Measurements from ENCODE around the gene SOAT2. TPM values are rescaled to one million over a fixed set of nuclear protein-coding genes. Genes with fewer than 3 reads are reported as not detected.

The SOAT2 gene
- total RNA-seq, 6 donors from 2014 or later: 0.11 to 3.1 (median 0.13) TPM; not detected in 3

DNA sequence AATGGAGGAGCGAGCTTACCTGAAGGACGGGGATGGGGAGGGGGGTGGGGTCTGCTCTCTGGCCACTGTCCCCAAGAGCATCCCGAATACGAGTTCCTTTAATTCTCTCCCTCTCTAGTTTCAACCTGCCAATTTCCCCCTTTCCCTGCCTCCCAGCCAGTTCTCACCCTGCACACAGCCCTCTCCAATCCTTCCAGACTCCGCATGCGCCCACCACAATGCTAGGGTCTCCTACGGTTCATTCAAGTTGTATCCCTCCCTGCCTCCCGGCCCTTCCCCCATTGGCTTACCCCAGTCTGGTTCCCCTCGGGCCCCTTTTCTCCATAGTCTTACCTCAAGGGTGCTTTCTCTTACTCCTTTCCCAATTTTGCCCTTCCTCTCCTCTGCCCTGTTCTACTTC is 6.5 kb upstream of the SOAT2 start:
- no peaks in the 10 kb centered on the region for H3K36me3 ChIP-seq
- 62 to 71% methylated on average over 9 of the region's 9 CpGs for WGBS, 2 donors
- no peaks in the 10 kb centered on the region for H3K9me3 ChIP-seq
- TF ChIP-seq POLR2AphosphoS5 (IDR thresholded peaks at IDR 0.05): no peak
- no peak for TF ChIP-seq EP300 (IDR thresholded peaks at IDR 0.05)
- TF ChIP-seq POLR2A (IDR thresholded peaks at IDR 0.05): no peak
- TF ChIP-seq, protein P1, sequence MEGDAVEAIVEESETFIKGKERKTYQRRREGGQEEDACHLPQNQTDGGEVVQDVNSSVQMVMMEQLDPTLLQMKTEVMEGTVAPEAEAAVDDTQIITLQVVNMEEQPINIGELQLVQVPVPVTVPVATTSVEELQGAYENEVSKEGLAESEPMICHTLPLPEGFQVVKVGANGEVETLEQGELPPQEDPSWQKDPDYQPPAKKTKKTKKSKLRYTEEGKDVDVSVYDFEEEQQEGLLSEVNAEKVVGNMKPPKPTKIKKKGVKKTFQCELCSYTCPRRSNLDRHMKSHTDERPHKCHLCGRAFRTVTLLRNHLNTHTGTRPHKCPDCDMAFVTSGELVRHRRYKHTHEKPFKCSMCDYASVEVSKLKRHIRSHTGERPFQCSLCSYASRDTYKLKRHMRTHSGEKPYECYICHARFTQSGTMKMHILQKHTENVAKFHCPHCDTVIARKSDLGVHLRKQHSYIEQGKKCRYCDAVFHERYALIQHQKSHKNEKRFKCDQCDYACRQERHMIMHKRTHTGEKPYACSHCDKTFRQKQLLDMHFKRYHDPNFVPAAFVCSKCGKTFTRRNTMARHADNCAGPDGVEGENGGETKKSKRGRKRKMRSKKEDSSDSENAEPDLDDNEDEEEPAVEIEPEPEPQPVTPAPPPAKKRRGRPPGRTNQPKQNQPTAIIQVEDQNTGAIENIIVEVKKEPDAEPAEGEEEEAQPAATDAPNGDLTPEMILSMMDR (IDR thresholded peaks at IDR 0.05): no peak
- DNase-seq (no peak), ATAC-seq (ENCODE audit: low FRiP score in 2 of 2) (no peak)
- H3K4me1 ChIP-seq: peaks cover 32 to 41% (median 39%) of the 10 kb centered on the region in 4 donors
- H3K27ac ChIP-seq: peak overlapping the region in 3 of 4 donors; percentile 86 to 87 (median 87)
- H3K4me3 ChIP-seq: peak overlapping the region in 3 of 4 donors; percentile 50 to 64 (median 63)
- no peaks in the 10 kb centered on the region for H3K27me3 ChIP-seq

DNA sequence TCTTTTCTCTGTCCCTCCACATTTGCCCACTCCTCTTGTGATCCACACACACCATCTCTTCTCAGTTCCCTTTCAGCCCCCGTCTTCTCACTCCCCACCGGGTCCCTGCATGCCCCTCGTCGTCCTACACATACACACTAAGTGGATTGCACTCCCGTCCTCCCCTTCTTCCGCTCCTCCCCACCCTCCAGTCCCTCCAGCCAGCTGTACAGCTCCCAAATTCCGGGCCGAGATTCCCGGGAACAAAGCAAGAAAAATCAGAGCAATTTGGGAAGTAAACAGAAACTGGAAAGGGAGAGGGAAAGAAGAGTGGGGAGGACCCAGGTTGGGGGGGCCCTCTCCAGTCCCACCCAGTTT is 6.1 kb upstream of the SOAT2 start:
- DNase-seq (no peak), ATAC-seq (ENCODE audit: low FRiP score in 2 of 2) (peak in 1 of 2 donors; percentile 58)
- peak overlapping the region; percentile 37 to 64 (median 56) for H3K4me3 ChIP-seq

DNA sequence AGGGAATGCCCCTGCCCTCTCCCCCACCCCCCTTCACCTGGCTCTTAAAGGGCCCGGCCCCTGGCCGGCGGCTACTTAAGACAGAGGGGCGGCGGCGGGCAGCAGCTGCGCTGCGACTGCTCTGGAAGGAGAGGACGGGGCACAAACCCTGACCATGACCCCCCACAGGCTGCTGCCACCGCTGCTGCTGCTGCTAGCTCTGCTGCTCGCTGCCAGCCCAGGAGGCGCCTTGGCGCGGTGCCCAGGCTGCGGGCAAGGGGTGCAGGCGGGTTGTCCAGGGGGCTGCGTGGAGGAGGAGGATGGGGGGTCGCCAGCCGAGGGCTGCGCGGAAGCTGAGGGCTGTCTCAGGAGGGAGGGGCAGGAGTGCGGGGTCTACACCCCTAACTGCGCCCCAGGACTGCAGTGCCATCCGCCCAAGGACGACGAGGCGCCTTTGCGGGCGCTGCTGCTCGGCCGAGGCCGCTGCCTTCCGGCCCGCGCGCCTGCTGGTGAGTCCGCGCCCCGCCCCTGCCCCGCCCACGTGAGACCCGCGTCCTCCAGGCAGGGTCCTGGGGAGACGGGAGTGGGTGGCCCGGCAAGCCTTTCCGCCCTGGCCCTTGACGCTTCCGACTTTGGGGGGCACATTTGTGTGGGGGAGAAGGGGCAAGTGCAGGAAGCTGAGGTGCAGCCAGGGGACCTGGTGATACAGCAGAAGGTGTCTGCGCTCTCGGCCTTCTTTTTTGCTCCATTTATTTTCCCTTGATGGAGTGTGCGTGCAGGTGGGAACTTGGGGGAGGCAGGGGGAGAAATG is 5.5 kb upstream of the SOAT2 start, which contains the start of gene IGFBP6:
Gene IGFBP6 (plus strand): TSS at position 104 of the 790 bp plus-strand sequence. CDS start 51 bp downstream, at position 155.
- peak; percentile 24 to 78 for ATAC-seq (ENCODE audit: low FRiP score in 2 of 2)
- H3K4me1 ChIP-seq: peaks cover 32 to 44% (median 39%) of the 10 kb centered on the region in 4 donors
- WGBS, 2 donors: 6 to 16% methylated on average over 6 to 30 of the region's 51 CpGs

More for the DNA sequence above, 6.1 kb upstream of the SOAT2 start:
- Histone ChIP-seq H3K9me3 (no peaks in the 10 kb centered on the region), H3K4me1 (peaks cover 32 to 42% (median 39%) of the 10 kb centered on the region in 4 donors), H3K27ac (peak overlapping the region; percentile 42 to 87 (median 86)), H3K27me3 (no peaks in the 10 kb centered on the region), H3K36me3 (no peaks in the 10 kb centered on the region)
- TF ChIP-seq, protein P1 (IDR thresholded peaks at IDR 0.05): no peak
- no peak for TF ChIP-seq POLR2A (IDR thresholded peaks at IDR 0.05)
- peak in 1 of 2 donors; percentile 8 for TF ChIP-seq POLR2AphosphoS5 (IDR thresholded peaks at IDR 0.05)
- WGBS, 2 donors: 5 to 7% methylated on average over 9 of the region's 9 CpGs

DNA sequence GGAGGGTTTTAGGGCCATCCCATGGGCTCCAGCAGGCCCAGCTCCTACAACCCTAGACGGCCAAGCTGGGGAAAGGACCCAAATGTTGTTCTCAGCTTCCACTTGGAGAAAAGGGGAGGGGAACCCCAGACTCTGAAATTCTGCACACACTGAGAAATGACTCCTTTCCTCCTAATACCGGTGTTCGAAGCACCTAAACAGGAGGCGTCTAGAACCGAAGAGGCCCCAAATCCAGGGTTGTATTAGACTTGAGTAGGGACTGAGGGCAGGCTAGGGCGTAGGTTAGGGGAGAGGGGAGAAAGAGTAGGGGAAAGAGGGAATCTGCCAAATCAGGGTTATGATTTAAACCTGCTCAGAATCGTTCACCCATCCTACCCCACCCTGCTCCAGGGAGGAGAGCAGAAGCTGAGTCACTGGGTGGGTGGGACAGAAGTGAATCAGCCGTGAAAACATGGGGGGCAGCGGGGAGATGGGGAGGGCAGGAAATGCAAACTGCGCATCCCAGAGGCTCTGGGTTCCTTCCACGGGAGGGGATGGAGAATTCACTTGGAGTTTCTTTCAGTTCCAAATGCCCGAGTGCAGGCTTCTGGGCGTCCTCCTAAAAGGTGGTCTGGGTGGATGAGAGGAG is 4.8 kb upstream of the SOAT2 start:
- peak overlapping the region; percentile 42 to 87 (median 86) for H3K27ac ChIP-seq
- TF ChIP-seq, protein P1 (IDR thresholded peaks at IDR 0.05): no peak
- TF ChIP-seq POLR2A (IDR thresholded peaks at IDR 0.05) (no peak), EP300 (IDR thresholded peaks at IDR 0.05) (no peak), POLR2AphosphoS5 (IDR thresholded peaks at IDR 0.05) (no peak)
- DNase-seq (no peak), ATAC-seq (ENCODE audit: low FRiP score in 2 of 2) (peak in 1 of 2 donors; percentile 64)
- peak overlapping the region in 3 of 4 donors; percentile 50 to 64 (median 63) for H3K4me3 ChIP-seq
- WGBS, 2 donors: 59 to 63% methylated on average over 13 of the region's 13 CpGs
- no peaks in the 10 kb centered on the region for H3K27me3 ChIP-seq
- no peaks in the 10 kb centered on the region for H3K9me3 ChIP-seq
- H3K4me1 ChIP-seq: peaks cover 32 to 48% (median 41%) of the 10 kb centered on the region in 4 donors
- H3K36me3 ChIP-seq: no peaks in the 10 kb centered on the region

More for the DNA sequence above, 5.5 kb upstream of the SOAT2 start, which contains the start of gene IGFBP6:
- H3K27ac ChIP-seq: peak within 1 kb of the TSS; percentile 42 to 87 (median 86)
- TF ChIP-seq, protein P1 (IDR thresholded peaks at IDR 0.05): peak in 4 of 6 experiments; percentile 25 to 50 (median 36)
- TF ChIP-seq POLR2A (IDR thresholded peaks at IDR 0.05) (peak in 1 of 4 donors; percentile 39), EP300 (IDR thresholded peaks at IDR 0.05) (no peak), POLR2AphosphoS5 (IDR thresholded peaks at IDR 0.05) (no peak)
- H3K4me3 ChIP-seq: peak within 1 kb of the TSS; percentile 37 to 64 (median 56)
- peak; percentile 72 to 94 for DNase-seq
- H3K36me3 ChIP-seq: no peaks in the 10 kb centered on the region
- no peaks in the 10 kb centered on the region for H3K9me3 ChIP-seq
- no peaks in the 10 kb centered on the region for H3K27me3 ChIP-seq
